WTC11 (cell line): ENCODE measurements around the gene CAMKMT. TPM values are rescaled to one million over a fixed set of nuclear protein-coding genes. Genes with fewer than 3 reads are reported as not detected.
A peak's percentile ranks its signal among the peaks of the same experiment; 100 is the strongest.

Experiments
- CBFB ChIP-seq: sonication (generic); formaldehyde crosslinking; IDR thresholded peaks from 2 replicates; pipeline ENCODE4 v1.8.1; 2022; ENCODE audit warnings: mild to moderate bottlenecking, low read depth, missing genetic modification reagents
- CREM ChIP-seq: sonication (generic); formaldehyde crosslinking; IDR thresholded peaks from 2 replicates; pipeline ENCODE4 v1.8.1; 2022; ENCODE audit warnings: mild to moderate bottlenecking, missing genetic modification reagents, moderate library complexity
- FOXK1 ChIP-seq: sonication (generic); formaldehyde crosslinking; IDR thresholded peaks from 2 replicates; pipeline ENCODE4 v1.8.0; 2022; ENCODE audit warnings: mild to moderate bottlenecking, moderate library complexity, missing genetic modification reagents
- JUN ChIP-seq: sonication (generic); formaldehyde crosslinking; IDR thresholded peaks from 2 replicates; pipeline ENCODE4 v1.8.0; 2023; ENCODE audit warnings: mild to moderate bottlenecking, missing genetic modification reagents
- MXD4 ChIP-seq: fragments of 250-450 bp; sonication (Bioruptor Pico); IDR thresholded peaks from 2 replicates; pipeline ENCODE4 v1.8.0; 2021; ENCODE audit warnings: mild to moderate bottlenecking, moderate library complexity, borderline replicate concordance
- PRRX2 ChIP-seq: fragments of 250-450 bp; sonication (Bioruptor Pico); IDR thresholded peaks from 2 replicates; pipeline ENCODE4 v1.8.0; 2021; ENCODE audit warnings: mild to moderate bottlenecking
- RORB ChIP-seq: fragments of 250-450 bp; sonication (Bioruptor Pico); IDR thresholded peaks from 2 replicates; pipeline ENCODE4 v1.9.0; 2021; ENCODE audit warnings: mild to moderate bottlenecking
- SOX15 ChIP-seq: fragments of 250-450 bp; sonication (Bioruptor Pico); IDR thresholded peaks from 2 replicates; pipeline ENCODE4 v1.9.0; 2021; ENCODE audit warnings: mild to moderate bottlenecking
- TEAD4 ChIP-seq: sonication (generic); formaldehyde crosslinking; IDR thresholded peaks from 2 replicates; pipeline ENCODE4 v1.8.0; 2022; ENCODE audit warnings: mild to moderate bottlenecking, missing genetic modification reagents
- ZNF219 ChIP-seq: sonication (generic); formaldehyde crosslinking; IDR thresholded peaks from 2 replicates; pipeline ENCODE4 v1.8.0; 2023; ENCODE audit warnings: missing genetic modification reagents, mild to moderate bottlenecking, borderline replicate concordance
- ZNF317 ChIP-seq: sonication (generic); formaldehyde crosslinking; IDR thresholded peaks from 2 replicates; pipeline ENCODE4 v1.8.1; 2023; ENCODE audit warnings: low read depth, mild to moderate bottlenecking, moderate library complexity, missing genetic modification reagents, borderline replicate concordance
- ZNF423 ChIP-seq: fragments of 250-450 bp; sonication (Bioruptor Pico); IDR thresholded peaks from 2 replicates; pipeline ENCODE4 v2.1.2; 2022; ENCODE audit warnings: mild to moderate bottlenecking, moderate library complexity
- total RNA-seq: library from RNA; stranded (reverse); gene quantifications from 3 replicates; pipeline ENCODE4 v1.2.3, GENCODE V29; 2021
- TF ChIP-seq, protein P1 (sequence below): fragments of 250-450 bp; sonication (Bioruptor Pico); IDR thresholded peaks from 2 replicates; pipeline ENCODE4 v1.9.0; 2021; ENCODE audit warnings: mild to moderate bottlenecking
- TF ChIP-seq, protein P2 (sequence below): sonication (generic); formaldehyde crosslinking; IDR thresholded peaks from 2 replicates; pipeline ENCODE4 v1.8.1; 2023; ENCODE audit warnings: mild to moderate bottlenecking, missing genetic modification reagents, moderate library complexity
- TF ChIP-seq, protein P3 (sequence below): sonication (generic); formaldehyde crosslinking; IDR thresholded peaks from 2 replicates; pipeline ENCODE4 v1.8.1; 2022; ENCODE audit warnings: mild to moderate bottlenecking, missing genetic modification reagents, moderate library complexity, borderline replicate concordance
- TF ChIP-seq, protein P4 (sequence below): sonication (generic); formaldehyde crosslinking; IDR thresholded peaks from 2 replicates; pipeline ENCODE4 v1.8.0; 2022; ENCODE audit warnings: missing genetic modification reagents
- TF ChIP-seq, protein P5 (sequence below): fragments of 250-450 bp; sonication (Bioruptor Pico); IDR thresholded peaks from 2 replicates; pipeline ENCODE4 v1.9.0; 2021; ENCODE audit warnings: mild to moderate bottlenecking, borderline replicate concordance
- TF ChIP-seq, protein P6 (sequence below): sonication (generic); formaldehyde crosslinking; IDR thresholded peaks from 2 replicates; pipeline ENCODE4 v1.8.0; 2022; ENCODE audit warnings: mild to moderate bottlenecking, missing genetic modification reagents
- TF ChIP-seq, protein P7 (sequence below): sonication (generic); formaldehyde crosslinking; IDR thresholded peaks from 2 replicates; pipeline ENCODE4 v1.8.0; 2022; ENCODE audit warnings: mild to moderate bottlenecking, missing genetic modification reagents
- TF ChIP-seq, protein P8 (sequence below): sonication (generic); formaldehyde crosslinking; IDR thresholded peaks from 2 replicates; pipeline ENCODE4 v1.8.1; 2022; ENCODE audit warnings: missing genetic modification reagents, borderline replicate concordance

CAMKMT gene
- total RNA-seq, 1 experiment from 2014 or later: 20.6 TPM

DNA sequence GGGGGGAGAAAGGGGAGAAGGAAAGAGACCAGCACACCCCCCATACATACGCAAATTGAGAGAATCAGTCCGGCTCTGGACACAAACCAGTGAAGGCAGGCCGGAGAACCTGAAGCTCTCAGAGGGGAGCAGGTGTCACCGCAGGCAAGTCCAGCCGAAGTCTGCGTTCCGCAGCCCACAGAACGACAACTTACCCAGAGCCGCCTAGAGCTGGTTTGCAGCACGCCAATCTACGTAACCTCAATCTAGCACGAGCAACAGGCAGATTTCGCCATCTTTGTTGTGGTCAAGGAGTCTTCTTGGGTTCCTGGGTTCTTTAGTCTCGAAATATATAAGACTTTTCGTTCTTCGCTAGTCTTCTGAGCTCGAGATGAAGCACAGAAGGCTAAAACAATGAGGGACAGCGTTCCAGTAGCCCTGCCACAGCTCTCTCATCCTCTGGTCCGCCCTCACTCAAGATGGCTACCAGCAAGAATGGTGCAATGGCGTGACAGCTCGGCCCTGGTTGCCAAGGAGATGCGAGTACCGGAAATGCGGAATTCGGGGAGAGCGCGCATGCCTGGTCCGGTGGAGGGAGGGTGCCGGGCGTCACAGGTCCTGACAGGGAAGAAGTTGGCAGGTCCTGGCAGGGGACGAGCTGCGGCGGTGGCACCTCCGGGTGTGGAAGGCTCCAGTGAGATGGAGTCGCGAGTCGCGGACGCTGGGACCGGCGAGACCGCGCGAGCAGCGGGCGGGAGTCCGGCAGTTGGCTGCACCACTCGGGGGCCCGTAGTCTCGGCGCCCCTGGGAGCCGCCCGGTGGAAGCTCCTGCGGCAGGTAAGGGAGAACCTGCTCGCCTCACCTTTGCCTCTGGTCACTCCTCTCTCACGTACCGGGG, at the start of gene CAMKMT, which contains the start of gene PREPL (continued):
- TF ChIP-seq, protein P1, sequence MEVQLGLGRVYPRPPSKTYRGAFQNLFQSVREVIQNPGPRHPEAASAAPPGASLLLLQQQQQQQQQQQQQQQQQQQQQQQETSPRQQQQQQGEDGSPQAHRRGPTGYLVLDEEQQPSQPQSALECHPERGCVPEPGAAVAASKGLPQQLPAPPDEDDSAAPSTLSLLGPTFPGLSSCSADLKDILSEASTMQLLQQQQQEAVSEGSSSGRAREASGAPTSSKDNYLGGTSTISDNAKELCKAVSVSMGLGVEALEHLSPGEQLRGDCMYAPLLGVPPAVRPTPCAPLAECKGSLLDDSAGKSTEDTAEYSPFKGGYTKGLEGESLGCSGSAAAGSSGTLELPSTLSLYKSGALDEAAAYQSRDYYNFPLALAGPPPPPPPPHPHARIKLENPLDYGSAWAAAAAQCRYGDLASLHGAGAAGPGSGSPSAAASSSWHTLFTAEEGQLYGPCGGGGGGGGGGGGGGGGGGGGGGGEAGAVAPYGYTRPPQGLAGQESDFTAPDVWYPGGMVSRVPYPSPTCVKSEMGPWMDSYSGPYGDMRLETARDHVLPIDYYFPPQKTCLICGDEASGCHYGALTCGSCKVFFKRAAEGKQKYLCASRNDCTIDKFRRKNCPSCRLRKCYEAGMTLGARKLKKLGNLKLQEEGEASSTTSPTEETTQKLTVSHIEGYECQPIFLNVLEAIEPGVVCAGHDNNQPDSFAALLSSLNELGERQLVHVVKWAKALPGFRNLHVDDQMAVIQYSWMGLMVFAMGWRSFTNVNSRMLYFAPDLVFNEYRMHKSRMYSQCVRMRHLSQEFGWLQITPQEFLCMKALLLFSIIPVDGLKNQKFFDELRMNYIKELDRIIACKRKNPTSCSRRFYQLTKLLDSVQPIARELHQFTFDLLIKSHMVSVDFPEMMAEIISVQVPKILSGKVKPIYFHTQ (CRISPR knock-in tag): no peak
- TF ChIP-seq FOXK1 (CRISPR knock-in tag) (peak; percentile 58; the same call in 1 of the 2 replicates), RORB (CRISPR knock-in tag) (no peak), ZNF219 (CRISPR knock-in tag) (peak; percentile 76; the same call in 1 of the 2 replicates), MXD4 (CRISPR knock-in tag) (no peak), PRRX2 (CRISPR knock-in tag) (no peak), TEAD4 (CRISPR knock-in tag) (no peak), ZNF423 (no peak), CREM (peak; percentile 79), JUN (CRISPR knock-in tag) (0 out of 2 replicates have a peak, but pooled peaks have one; percentile 81), ZNF317 (CRISPR knock-in tag) (no peak), SOX15 (CRISPR knock-in tag) (no peak), CBFB (CRISPR knock-in tag) (no peak)
- TF ChIP-seq, protein P2, sequence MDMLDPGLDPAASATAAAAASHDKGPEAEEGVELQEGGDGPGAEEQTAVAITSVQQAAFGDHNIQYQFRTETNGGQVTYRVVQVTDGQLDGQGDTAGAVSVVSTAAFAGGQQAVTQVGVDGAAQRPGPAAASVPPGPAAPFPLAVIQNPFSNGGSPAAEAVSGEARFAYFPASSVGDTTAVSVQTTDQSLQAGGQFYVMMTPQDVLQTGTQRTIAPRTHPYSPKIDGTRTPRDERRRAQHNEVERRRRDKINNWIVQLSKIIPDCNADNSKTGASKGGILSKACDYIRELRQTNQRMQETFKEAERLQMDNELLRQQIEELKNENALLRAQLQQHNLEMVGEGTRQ (CRISPR knock-in tag): no peak
- TF ChIP-seq, protein P3, sequence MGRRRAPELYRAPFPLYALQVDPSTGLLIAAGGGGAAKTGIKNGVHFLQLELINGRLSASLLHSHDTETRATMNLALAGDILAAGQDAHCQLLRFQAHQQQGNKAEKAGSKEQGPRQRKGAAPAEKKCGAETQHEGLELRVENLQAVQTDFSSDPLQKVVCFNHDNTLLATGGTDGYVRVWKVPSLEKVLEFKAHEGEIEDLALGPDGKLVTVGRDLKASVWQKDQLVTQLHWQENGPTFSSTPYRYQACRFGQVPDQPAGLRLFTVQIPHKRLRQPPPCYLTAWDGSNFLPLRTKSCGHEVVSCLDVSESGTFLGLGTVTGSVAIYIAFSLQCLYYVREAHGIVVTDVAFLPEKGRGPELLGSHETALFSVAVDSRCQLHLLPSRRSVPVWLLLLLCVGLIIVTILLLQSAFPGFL (CRISPR knock-in tag): 0 out of 2 replicates have a peak, but pooled peaks have one; percentile 56
- TF ChIP-seq, protein P4, sequence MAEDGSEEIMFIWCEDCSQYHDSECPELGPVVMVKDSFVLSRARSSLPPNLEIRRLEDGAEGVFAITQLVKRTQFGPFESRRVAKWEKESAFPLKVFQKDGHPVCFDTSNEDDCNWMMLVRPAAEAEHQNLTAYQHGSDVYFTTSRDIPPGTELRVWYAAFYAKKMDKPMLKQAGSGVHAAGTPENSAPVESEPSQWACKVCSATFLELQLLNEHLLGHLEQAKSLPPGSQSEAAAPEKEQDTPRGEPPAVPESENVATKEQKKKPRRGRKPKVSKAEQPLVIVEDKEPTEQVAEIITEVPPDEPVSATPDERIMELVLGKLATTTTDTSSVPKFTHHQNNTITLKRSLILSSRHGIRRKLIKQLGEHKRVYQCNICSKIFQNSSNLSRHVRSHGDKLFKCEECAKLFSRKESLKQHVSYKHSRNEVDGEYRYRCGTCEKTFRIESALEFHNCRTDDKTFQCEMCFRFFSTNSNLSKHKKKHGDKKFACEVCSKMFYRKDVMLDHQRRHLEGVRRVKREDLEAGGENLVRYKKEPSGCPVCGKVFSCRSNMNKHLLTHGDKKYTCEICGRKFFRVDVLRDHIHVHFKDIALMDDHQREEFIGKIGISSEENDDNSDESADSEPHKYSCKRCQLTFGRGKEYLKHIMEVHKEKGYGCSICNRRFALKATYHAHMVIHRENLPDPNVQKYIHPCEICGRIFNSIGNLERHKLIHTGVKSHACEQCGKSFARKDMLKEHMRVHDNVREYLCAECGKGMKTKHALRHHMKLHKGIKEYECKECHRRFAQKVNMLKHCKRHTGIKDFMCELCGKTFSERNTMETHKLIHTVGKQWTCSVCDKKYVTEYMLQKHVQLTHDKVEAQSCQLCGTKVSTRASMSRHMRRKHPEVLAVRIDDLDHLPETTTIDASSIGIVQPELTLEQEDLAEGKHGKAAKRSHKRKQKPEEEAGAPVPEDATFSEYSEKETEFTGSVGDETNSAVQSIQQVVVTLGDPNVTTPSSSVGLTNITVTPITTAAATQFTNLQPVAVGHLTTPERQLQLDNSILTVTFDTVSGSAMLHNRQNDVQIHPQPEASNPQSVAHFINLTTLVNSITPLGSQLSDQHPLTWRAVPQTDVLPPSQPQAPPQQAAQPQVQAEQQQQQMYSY (CRISPR knock-in tag): peak; percentile 34; the same call in 1 of the 2 replicates
- TF ChIP-seq, protein P5, sequence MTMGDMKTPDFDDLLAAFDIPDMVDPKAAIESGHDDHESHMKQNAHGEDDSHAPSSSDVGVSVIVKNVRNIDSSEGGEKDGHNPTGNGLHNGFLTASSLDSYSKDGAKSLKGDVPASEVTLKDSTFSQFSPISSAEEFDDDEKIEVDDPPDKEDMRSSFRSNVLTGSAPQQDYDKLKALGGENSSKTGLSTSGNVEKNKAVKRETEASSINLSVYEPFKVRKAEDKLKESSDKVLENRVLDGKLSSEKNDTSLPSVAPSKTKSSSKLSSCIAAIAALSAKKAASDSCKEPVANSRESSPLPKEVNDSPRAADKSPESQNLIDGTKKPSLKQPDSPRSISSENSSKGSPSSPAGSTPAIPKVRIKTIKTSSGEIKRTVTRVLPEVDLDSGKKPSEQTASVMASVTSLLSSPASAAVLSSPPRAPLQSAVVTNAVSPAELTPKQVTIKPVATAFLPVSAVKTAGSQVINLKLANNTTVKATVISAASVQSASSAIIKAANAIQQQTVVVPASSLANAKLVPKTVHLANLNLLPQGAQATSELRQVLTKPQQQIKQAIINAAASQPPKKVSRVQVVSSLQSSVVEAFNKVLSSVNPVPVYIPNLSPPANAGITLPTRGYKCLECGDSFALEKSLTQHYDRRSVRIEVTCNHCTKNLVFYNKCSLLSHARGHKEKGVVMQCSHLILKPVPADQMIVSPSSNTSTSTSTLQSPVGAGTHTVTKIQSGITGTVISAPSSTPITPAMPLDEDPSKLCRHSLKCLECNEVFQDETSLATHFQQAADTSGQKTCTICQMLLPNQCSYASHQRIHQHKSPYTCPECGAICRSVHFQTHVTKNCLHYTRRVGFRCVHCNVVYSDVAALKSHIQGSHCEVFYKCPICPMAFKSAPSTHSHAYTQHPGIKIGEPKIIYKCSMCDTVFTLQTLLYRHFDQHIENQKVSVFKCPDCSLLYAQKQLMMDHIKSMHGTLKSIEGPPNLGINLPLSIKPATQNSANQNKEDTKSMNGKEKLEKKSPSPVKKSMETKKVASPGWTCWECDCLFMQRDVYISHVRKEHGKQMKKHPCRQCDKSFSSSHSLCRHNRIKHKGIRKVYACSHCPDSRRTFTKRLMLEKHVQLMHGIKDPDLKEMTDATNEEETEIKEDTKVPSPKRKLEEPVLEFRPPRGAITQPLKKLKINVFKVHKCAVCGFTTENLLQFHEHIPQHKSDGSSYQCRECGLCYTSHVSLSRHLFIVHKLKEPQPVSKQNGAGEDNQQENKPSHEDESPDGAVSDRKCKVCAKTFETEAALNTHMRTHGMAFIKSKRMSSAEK (CRISPR knock-in tag): no peak
- TF ChIP-seq, protein P6, sequence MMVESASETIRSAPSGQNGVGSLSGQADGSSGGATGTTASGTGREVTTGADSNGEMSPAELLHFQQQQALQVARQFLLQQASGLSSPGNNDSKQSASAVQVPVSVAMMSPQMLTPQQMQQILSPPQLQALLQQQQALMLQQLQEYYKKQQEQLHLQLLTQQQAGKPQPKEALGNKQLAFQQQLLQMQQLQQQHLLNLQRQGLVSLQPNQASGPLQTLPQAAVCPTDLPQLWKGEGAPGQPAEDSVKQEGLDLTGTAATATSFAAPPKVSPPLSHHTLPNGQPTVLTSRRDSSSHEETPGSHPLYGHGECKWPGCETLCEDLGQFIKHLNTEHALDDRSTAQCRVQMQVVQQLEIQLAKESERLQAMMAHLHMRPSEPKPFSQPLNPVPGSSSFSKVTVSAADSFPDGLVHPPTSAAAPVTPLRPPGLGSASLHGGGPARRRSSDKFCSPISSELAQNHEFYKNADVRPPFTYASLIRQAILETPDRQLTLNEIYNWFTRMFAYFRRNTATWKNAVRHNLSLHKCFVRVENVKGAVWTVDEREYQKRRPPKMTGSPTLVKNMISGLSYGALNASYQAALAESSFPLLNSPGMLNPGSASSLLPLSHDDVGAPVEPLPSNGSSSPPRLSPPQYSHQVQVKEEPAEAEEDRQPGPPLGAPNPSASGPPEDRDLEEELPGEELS (CRISPR knock-in tag): peak; percentile 92; the same call in 1 of the 2 replicates
- TF ChIP-seq, protein P7, sequence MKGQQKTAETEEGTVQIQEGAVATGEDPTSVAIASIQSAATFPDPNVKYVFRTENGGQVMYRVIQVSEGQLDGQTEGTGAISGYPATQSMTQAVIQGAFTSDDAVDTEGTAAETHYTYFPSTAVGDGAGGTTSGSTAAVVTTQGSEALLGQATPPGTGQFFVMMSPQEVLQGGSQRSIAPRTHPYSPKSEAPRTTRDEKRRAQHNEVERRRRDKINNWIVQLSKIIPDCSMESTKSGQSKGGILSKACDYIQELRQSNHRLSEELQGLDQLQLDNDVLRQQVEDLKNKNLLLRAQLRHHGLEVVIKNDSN (CRISPR knock-in tag): peak; percentile 23; the same call in 1 of the 2 replicates
- TF ChIP-seq, protein P8, sequence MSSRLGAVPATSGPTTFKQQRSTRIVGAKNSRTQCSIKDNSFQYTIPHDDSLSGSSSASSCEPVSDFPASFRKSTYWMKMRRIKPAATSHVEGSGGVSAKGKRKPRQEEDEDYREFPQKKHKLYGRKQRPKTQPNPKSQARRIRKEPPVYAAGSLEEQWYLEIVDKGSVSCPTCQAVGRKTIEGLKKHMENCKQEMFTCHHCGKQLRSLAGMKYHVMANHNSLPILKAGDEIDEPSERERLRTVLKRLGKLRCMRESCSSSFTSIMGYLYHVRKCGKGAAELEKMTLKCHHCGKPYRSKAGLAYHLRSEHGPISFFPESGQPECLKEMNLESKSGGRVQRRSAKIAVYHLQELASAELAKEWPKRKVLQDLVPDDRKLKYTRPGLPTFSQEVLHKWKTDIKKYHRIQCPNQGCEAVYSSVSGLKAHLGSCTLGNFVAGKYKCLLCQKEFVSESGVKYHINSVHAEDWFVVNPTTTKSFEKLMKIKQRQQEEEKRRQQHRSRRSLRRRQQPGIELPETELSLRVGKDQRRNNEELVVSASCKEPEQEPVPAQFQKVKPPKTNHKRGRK (CRISPR knock-in tag): no peak
